M059J (cell line): ENCODE results near the gene PCDHA13. TPM values are rescaled to one million over a fixed set of nuclear protein-coding genes. Genes with fewer than 3 reads are reported as not detected.
"Not testable (repeated sequence)": the region's sequence is repeated elsewhere in the genome, so short reads cannot be mapped to it uniquely, and the experiment has no call there.

ENCODE experiments used
- DNase-seq: peaks from one replicate; pipeline ENCODE4 v3.0.0-alpha.2; 2012; ENCODE audit warnings: low read depth
- total RNA-seq: library from RNA; depleted of rRNA; stranded (reverse); fragments of >200 nt; shearing (Covaris generic); gene quantifications from 2 replicates; pipeline ENCODE4 v1.2.3, GENCODE V29; 2014; rRNA removed

PCDHA13 gene, protein sequence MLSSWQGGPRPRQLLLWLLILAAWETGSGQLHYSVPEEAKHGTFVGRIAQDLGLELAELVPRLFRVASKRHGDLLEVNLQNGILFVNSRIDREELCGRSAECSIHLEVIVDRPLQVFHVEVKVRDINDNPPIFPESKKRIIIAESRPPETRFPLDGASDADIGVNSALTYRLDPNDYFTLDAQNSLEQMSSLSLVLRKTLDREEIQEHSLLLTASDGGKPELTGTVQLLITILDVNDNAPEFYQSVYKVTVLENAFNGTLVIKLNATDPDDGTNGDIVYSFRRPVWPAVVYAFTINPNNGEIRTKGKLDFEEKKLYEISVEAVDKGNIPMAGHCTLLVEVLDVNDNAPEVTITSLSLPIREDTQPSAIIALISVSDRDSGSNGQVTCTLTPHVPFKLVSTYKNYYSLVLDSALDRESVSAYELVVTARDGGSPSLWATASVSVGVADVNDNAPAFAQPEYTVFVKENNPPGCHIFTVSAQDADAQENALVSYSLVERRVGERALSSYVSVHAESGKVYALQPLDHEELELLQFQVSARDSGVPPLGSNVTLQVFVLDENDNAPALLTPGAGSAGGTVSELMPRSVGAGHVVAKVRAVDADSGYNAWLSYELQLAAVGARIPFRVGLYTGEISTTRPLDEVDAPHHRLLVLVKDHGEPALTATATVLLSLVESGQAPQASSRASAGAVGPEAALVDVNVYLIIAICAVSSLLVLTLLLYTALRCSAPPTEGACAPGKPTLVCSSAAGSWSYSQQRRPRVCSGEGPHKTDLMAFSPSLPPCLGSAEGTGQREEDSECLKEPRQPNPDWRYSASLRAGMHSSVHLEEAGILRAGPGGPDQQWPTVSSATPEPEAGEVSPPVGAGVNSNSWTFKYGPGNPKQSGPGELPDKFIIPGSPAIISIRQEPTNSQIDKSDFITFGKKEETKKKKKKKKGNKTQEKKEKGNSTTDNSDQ
- total RNA-seq, result not detected in 2 replicates

DNA sequence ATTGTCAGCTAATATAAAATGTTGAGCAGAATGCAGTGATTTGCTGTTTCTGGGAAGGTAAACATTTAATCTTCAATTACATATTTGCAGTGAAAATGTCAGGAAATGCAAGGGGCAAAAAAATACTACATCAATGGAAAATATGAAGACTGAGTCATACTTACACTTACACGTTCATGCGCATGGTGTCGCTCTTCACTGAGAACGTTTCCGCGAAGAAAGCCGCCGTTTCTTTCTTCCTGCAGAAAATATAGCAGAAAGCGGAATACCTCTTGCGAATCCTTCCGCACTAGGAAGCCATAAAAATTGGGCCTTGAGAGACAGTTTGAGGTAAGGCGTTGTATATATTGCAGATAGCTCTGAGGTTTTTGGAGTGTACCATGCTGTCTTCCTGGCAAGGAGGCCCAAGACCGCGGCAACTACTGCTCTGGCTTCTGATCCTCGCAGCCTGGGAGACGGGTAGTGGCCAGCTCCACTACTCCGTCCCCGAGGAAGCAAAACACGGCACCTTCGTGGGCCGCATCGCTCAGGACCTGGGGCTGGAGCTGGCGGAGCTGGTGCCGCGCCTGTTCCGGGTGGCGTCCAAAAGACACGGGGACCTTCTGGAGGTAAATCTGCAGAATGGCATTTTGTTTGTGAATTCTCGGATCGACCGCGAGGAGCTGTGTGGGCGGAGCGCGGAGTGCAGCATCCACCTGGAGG, at the start of gene PCDHA13:
TSS of gene PCDHA13 (plus strand) at position 236 of the 702 bp plus-strand sequence. CDS start at position 381, 145 bp downstream.
- no peak for DNase-seq

DNA sequence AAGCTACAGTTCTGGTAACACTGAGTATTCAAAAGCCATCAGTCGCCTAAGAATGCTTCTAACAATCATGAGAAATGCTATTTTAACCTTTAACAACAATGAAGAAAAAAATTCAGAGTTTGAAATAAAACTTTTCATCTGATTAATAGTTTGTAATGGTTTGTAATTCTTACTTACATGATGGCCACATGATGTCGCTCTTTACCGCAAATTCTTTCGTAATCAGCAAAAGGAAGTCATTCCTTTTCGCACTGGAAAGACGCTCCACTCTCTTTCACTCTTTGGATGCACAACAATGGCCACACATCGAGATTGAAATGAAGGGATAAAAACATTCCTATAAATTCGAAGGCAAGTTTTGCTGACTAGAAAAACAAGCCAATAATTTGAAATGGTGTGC, 47.9 kb upstream of the PCDHA13 start, which contains the start of gene PCDHA7:
TSS of gene PCDHA7 (plus strand) at position 277 of the 400 bp plus-strand sequence. CDS start at position 392, 115 bp downstream.
- DNase-seq, result peak; percentile 8

DNA sequence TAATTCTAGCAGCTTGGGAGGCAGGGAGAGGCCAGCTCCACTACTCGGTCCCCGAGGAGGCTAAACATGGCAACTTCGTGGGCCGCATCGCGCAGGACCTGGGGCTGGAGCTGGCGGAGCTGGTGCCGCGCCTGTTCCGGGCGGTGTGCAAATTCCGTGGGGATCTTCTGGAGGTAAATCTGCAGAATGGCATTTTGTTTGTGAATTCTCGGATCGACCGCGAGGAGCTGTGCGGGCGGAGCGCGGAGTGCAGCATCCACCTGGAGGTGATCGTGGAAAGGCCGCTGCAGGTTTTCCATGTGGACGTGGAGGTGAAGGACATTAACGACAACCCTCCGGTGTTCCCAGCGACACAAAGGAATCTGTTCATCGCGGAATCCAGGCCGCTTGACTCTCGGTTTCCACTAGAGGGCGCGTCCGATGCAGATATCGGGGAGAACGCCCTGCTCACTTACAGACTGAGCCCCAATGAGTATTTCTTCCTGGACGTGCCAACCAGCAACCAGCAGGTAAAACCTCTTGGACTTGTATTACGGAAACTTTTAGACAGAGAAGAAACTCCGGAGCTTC, 47.4 kb upstream of the PCDHA13 start:
- DNase-seq, result not testable (repeated sequence)

DNA sequence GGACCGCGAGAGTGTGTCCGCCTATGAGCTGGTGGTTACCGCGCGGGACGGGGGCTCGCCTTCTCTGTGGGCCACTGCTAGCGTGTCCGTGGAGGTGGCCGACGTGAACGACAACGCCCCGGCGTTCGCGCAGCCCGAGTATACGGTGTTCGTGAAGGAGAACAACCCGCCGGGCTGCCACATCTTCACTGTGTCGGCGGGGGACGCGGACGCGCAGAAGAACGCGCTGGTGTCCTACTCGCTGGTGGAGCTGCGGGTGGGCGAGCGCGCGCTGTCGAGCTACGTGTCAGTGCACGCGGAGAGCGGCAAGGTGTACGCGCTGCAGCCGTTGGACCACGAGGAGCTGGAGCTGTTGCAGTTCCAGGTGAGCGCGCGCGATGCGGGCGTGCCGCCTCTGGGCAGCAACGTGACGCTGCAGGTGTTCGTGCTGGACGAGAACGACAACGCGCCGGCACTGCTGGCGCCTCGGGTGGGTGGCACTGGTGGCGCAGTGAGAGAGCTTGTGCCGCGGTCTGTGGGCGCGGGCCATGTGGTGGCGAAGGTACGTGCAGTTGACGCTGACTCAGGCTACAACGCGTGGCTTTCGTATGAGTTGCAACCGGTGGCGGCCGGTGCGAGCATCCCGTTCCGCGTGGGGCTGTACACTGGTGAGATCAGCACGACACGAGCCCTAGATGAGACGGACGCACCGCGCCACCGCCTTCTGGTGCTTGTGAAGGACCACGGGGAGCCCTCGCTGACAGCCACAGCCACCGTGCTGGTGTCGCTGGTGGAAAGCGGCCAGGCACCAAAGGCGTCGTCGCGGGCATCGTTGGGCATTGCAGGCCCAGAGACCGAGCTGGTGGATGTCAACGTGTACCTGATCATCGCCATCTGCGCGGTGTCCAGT, 46.1 kb upstream of the PCDHA13 start:
- DNase-seq, result no peak

DNA sequence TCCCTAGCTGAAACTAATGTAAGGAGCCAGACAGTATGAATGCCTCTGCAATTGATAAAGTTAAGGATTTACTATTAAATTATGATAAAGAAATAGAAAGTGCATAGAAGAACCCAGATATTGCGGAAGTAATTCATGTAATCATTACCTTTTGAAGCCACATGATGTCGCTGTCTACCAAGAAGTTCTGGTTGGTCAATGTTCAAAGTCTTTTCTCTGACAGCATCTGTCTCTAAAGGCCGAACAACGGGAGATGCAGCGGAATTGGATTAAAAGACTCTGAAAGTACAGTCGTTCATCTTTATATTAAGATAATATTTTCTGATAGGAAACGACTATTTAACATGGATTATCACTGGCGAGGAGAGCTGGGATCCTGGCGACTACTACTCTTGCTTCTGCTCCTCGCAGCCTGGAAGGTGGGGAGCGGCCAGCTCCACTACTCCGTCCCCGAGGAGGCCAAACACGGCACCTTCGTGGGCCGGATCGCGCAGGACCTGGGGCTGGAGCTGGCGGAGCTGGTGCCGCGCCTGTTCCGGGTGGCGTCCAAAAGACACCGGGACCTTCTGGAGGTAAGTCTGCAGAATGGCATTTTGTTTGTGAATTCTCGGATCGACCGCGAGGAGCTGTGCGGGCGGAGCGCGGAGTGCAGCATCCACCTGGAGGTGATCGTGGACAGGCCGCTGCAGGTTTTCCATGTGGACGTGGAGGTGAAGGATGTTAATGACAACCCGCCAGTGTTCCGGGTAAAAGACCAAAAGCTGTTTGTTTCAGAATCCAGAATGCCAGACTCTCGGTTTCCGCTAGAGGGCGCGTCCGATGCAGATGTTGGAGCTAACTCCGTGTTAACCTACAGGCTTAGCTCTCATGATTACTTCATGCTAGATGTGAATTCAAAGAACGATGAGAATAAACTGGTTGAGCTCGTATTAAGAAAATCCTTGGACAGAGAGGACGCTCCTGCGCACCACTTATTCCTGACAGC, 40.7 kb upstream of the PCDHA13 start, which contains the start of gene PCDHA8:
TSS of gene PCDHA8 (plus strand) at position 210 of the 985 bp plus-strand sequence. CDS start at position 345, 135 bp downstream.
- DNase-seq, result no peak

DNA sequence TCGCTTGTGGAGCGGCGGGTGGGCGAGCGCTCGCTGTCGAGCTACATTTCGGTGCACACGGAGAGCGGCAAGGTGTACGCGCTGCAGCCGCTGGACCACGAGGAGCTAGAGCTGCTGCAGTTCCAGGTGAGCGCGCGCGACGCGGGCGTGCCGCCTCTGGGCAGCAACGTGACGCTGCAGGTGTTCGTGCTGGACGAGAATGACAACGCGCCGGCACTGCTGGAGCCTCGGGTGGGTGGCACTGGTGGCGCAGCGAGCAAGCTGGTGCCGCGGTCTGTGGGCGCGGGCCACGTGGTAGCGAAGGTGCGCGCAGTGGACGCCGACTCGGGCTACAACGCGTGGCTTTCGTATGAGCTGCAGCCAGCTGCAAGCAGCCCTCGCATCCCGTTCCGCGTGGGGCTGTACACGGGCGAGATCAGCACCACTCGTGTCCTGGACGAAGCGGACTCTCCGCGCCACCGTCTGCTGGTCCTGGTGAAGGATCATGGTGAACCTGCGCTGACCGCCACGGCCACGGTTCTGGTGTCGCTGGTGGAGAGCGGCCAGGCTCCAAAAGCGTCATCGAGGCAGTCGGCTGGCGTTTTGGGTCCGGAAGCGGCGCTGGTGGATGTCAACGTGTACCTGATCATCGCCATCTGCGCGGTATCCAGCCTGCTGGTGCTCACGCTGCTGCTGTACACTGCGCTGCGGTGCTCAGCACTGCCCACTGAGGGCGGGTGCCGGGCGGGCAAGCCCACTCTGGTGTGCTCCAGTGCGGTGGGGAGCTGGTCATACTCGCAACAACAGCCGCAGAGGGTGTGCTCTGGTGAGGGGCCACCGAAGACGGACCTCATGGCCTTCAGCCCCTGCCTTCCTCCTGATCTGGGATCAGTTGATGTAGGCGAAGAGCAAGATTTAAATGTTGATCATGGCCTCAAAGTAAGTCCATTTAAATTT, 38.9 kb upstream of the PCDHA13 start:
- DNase-seq, result no peak

DNA sequence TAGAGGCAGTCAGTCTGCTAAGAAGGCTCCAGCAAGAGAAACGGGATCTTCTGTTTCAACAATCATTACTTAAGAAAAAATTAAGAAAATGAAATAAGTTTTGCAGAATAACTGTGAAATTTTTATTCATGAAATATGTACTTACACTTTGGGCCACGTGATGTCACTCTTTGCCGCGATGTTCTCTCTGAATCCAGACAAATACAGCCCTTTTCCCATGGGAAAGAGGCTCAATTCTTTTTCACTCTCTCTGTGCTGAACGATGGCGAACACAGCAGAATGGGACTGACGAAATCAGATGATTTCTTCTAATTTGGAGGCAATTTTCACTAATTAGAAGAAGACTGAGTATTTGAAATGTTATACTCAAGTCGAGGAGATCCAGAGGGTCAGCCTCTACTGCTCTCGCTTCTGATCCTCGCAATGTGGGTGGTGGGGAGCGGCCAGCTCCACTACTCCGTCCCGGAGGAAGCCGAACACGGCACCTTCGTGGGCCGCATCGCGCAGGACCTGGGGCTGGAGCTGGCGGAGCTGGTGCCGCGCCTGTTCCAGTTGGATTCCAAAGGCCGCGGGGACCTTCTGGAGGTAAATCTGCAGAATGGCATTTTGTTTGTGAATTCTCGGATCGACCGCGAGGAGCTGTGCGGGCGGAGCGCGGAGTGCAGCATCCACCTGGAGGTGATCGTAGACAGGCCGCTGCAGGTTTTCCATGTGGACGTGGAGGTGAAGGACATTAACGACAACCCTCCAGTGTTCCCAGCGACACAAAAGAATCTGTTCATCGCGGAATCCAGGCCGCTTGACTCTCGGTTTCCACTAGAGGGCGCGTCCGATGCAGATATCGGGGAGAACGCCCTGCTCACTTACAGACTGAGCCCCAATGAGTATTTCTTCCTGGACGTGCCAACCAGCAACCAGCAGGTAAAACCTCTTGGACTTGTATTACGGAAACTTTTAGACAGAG, 33.5 kb upstream of the PCDHA13 start, which contains the start of gene PCDHA9:
TSS of gene PCDHA9 (plus strand) at position 244 of the 964 bp plus-strand sequence. CDS start at position 358, 114 bp downstream.
- not testable (repeated sequence) for DNase-seq

DNA sequence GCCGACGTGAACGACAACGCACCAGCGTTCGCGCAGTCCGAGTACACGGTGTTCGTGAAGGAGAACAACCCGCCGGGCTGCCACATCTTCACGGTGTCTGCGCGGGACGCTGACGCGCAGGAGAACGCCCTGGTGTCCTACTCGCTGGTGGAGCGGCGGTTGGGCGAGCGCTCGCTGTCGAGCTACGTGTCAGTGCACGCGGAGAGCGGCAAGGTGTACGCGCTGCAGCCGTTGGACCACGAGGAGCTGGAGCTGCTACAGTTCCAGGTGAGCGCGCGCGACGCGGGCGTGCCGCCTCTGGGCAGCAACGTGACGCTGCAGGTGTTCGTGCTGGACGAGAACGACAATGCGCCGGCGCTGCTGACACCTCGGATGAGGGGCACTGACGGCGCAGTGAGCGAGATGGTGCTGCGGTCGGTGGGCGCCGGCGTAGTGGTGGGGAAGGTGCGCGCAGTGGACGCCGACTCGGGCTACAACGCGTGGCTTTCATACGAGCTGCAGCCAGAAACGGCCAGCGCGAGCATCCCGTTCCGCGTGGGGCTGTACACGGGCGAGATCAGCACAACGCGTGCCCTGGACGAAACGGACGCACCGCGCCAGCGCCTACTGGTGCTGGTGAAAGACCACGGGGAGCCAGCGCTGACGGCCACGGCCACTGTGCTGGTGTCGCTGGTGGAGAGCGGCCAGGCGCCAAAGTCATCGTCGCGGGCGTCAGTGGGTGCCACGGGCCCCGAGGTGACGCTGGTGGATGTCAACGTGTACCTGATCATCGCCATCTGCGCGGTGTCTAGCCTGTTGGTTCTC, 31.9 kb upstream of the PCDHA13 start:
- not testable (repeated sequence) for DNase-seq

DNA sequence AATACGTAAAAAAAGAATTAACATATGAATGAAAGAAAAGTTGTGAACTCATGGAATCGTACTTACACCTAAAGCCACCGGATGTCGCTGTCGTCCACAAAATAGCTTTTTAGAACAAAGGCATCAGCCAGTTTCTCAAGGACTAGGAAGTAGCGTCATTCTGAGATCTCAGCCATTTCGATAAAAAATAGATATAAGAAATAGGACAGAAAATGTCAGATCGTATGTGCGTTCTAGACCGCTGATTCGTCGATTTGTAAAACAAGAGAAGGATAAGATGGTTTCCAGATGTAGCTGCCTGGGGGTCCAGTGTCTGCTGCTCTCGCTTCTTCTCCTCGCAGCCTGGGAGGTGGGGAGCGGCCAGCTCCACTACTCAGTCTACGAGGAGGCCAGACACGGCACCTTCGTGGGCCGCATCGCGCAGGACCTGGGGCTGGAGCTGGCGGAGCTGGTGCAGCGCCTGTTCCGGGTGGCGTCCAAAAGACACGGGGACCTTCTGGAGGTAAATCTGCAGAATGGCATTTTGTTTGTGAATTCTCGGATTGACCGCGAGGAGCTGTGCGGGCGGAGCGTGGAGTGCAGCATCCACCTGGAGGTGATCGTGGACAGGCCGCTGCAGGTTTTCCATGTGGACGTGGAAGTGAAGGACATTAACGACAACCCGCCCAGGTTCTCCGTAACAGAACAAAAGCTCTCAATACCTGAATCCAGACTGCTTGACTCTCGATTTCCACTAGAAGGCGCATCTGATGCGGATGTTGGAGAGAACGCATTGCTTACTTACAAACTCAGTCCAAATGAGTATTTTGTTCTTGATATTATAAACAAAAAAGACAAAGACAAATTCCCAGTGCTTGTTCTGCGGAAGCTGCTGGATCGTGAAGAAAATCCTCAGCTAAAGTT, 25.9 kb upstream of the PCDHA13 start, which contains the start of gene PCDHA10:
TSS of gene PCDHA10 (plus strand) at position 126 of the 903 bp plus-strand sequence. CDS start at position 278, 152 bp downstream.
- no peak for DNase-seq

DNA sequence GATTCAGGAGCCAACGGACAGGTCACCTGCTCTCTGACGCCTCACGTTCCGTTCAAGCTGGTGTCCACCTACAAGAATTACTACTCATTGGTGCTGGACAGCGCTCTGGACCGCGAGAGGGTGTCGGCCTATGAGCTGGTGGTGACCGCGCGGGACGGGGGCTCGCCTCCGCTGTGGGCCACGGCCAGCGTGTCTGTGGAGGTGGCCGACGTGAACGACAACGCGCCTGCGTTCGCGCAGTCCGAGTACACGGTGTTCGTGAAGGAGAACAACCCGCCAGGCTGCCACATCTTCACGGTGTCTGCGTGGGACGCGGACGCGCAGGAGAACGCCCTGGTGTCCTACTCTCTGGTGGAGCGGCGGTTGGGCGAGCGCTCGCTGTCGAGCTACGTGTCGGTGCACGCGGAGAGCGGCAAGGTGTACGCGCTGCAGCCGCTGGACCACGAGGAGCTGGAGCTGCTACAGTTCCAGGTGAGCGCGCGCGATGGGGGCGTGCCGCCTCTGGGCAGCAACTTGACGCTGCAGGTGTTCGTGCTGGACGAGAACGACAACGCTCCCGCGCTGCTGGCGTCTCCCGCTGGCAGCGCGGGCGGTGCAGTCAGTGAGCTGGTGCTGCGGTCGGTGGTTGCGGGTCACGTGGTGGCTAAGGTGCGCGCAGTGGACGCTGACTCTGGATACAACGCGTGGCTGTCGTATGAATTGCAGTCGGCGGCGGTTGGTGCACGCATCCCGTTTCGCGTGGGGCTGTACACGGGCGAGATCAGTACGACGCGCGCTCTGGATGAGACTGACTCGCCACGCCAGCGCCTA, 24.5 kb upstream of the PCDHA13 start:
- no peak for DNase-seq

DNA sequence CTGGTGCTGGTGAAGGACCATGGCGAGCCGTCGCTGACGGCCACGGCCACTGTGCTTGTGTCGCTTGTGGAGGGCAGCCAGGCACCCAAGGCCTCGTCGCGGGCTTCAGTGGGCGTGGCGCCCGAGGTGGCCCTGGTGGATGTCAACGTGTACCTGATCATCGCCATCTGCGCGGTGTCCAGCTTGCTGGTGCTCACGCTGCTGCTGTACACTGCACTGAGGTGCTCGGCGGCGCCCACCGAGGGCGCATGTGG, 24.0 kb upstream of the PCDHA13 start:
- no peak for DNase-seq

DNA sequence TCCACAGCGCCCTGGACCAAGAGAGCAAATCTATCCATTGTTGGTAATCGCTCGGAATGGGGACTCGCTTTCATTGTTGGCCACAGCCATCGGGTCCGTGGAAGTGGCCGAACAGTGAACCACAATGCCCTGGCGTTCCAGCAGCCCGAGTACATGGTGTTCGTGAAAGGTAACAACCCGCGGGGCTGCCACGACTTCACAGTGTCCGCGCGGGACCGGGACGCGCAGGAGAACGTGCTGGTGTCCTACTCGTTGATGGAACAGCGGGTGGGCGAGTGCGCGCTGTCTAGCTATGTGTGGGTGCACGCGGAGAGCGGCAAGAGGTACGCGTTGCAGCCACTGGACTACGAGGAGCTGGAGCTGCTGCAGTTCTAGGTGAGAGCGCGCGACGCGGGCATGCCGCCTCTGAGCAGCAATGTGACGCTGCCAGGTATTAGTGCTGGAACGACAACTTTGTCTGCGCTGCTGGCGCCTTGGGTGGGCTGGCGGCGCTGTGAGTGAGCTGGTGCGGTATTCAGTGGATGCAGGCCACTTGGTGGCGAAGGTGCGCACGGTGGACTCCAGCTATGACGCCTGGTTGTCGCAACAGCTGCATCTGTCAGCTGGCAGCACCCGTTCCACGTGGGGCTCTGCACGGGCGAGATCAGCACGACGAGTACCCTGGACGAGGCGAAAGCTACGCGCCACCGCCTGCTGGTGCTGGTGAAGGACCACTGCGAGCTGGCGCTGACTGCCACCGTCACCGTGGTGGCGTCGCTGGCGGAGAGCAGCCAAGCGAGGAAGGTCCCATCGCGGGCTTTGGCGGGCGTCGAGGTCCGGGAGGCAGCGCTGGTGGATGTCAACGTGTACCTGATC, 19.3 kb upstream of the PCDHA13 start:
- no peak for DNase-seq
